ENCODE measurements around the gene BMP4.

DNA sequence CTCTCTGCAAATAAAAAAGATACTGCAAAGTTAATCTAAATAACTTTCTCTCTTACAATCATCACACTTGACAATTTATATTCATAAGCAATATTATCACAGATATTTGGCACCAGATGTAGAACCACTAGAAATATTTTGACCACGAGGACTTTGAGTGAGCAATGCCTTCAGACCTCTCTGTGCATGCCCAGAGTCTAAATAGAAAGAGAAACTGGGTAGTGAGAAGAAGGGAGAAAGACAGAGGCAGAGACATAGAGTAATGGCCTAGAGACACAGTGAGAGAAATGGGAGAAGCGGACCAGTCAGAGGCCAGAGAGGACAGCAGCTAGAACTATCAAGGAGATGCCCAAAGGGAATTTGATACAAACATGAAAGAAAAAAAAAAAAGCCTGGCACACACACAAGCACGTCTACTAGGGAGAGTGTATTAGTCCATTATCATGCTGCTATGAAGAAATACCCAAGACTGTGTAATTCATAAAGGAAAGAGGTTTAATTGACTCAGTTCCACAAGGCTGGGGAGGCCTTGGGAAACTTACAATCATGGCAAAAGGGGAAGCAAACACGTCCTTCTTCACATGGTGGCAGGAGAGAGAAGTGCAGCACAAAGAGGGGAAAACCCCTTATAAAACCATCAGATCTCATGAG lies 41.1 kb downstream of the BMP4 start:
- no peak for TF ChIP-seq POLR2AphosphoS5 (IDR thresholded peaks at IDR 0.05; ENCODE audit: insufficient read depth, low read depth, low read length)
- TF ChIP-seq, protein P1, sequence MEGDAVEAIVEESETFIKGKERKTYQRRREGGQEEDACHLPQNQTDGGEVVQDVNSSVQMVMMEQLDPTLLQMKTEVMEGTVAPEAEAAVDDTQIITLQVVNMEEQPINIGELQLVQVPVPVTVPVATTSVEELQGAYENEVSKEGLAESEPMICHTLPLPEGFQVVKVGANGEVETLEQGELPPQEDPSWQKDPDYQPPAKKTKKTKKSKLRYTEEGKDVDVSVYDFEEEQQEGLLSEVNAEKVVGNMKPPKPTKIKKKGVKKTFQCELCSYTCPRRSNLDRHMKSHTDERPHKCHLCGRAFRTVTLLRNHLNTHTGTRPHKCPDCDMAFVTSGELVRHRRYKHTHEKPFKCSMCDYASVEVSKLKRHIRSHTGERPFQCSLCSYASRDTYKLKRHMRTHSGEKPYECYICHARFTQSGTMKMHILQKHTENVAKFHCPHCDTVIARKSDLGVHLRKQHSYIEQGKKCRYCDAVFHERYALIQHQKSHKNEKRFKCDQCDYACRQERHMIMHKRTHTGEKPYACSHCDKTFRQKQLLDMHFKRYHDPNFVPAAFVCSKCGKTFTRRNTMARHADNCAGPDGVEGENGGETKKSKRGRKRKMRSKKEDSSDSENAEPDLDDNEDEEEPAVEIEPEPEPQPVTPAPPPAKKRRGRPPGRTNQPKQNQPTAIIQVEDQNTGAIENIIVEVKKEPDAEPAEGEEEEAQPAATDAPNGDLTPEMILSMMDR (IDR thresholded peaks at IDR 0.05; ENCODE audit: extremely low read depth in 1 of 2, insufficient read depth in 1 of 2, low read depth in 1 of 2, low read length in 2 of 2): no peak
- TF ChIP-seq EZH2 (IDR thresholded peaks at IDR 0.05; ENCODE audit: borderline replicate concordance, low read depth, low read length, severe bottlenecking): no peak
- no peak for TF ChIP-seq JUN (IDR thresholded peaks at IDR 0.05; ENCODE audit: borderline replicate concordance, insufficient read depth, insufficient read length, low read depth)
